ENCODE measurements around the gene POLR2F. TPM values are rescaled to one million over a fixed set of nuclear protein-coding genes. Genes with fewer than 3 reads are reported as not detected.

Gene POLR2F
- total RNA-seq, 1 donor from 2014 or later = 23.7 TPM

GRCh38 chr22:37990862-37991261 lies 37.4 kb downstream of the POLR2F start:
- no peak for FAIRE-seq
- no peaks in the 10 kb centered on the region for H3K27me3 ChIP-seq (ENCODE audit: control insufficient read depth, insufficient read depth, low read length)

DNA sequence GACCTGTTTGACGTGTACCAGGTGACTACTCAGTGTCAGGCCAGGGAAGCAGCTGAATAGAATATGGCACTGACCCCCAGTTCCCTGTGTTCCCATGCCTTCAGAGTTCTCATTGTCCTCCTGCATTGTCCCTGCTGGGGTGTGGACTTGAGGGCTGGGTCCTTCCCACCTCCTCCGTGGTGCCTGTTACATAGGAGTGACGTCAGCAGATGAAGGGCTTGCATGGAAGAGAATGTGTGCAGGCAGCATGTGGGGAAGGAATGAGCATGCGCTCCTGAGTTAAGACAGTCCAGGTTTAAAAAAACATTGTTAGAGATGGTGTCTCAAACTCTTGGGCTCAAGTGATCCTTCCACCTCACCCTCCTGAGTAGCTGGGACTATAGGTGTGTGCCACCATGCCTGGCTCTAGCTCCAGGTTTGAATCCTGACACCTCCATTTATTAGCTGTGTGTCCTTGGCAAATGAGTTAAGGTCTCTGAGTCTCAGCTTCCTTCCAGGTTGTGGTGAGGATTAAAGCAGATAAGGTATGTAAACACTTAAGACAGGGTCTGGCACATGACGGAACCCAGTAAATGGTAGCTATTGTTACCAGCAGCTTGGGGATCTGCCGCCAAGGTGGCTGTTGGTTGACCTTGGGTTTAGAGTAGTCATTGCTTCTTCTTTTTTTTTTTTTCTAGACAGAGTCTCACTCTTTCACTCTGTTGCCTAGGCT lies 38.4 kb downstream of the POLR2F start:
- TF ChIP-seq CTCF (IDR thresholded peaks at IDR 0.05; ENCODE audit: insufficient read depth, low read length, severe bottlenecking) = no peak
- no peak overlapping the region for H3K4me3 ChIP-seq (ENCODE audit: low read depth, low read length)
- FAIRE-seq = no peak
- H3K27me3 ChIP-seq (ENCODE audit: control insufficient read depth, insufficient read depth, low read length) = no peaks in the 10 kb centered on the region
- DNase-seq (ENCODE audit: low read depth) = no peak
- no peaks in the 10 kb centered on the region for H3K36me3 ChIP-seq (ENCODE audit: control insufficient read depth, insufficient read depth, low read length)

More at GRCh38 chr22:37990862-37991261, 37.4 kb downstream of the POLR2F start:
- DNase-seq (ENCODE audit: low read depth) = no peak
- no peaks in the 10 kb centered on the region for H3K36me3 ChIP-seq (ENCODE audit: control insufficient read depth, insufficient read depth, low read length)
- no peak for TF ChIP-seq CTCF (IDR thresholded peaks at IDR 0.05; ENCODE audit: insufficient read depth, low read length, severe bottlenecking)
- H3K4me3 ChIP-seq (ENCODE audit: low read depth, low read length) = no peak overlapping the region

DNA sequence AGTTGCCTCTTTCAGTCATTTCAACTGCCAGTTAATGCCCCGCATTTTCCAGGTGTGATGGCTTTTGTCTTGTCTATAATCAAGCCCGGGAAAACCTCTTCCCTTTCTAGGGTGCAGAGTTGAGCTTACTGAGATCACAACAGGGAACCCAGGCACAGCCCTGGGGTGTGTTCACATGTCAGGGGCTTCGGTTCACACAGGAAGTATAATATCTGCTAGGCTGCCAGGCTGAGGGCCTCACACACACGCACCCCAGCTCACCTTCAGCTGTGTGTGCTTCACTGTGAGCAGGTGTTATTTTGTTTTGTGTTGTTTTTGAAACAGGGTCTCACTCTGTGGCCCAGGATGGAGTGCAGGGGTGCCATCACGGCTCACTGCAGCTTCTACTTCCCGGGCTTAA lies 40.5 kb downstream of the POLR2F start:
- DNase-seq (ENCODE audit: low read depth) (no peak), FAIRE-seq (no peak)
- H3K36me3 ChIP-seq (ENCODE audit: control insufficient read depth, insufficient read depth, low read length) = no peaks in the 10 kb centered on the region
- no peak overlapping the region for H3K4me3 ChIP-seq (ENCODE audit: low read depth, low read length)
- no peak for TF ChIP-seq CTCF (IDR thresholded peaks at IDR 0.05; ENCODE audit: insufficient read depth, low read length, severe bottlenecking)
- no peaks in the 10 kb centered on the region for H3K27me3 ChIP-seq (ENCODE audit: control insufficient read depth, insufficient read depth, low read length)

- Histone ChIP-seq H3K4me3 (ENCODE audit: low read depth, low read length) (no peak overlapping the region), H3K27me3 (ENCODE audit: control insufficient read depth, insufficient read depth, low read length) (no peaks in the 10 kb centered on the region), H3K36me3 (ENCODE audit: control insufficient read depth, insufficient read depth, low read length) (no peaks in the 10 kb centered on the region)
- TF ChIP-seq CTCF (IDR thresholded peaks at IDR 0.05; ENCODE audit: insufficient read depth, low read length, severe bottlenecking) = no peak
- FAIRE-seq (peak; percentile 13), DNase-seq (ENCODE audit: low read depth) (no peak)
Observed at GRCh38 chr22:37994982-37995381, 41.5 kb downstream of the POLR2F start.

GRCh38 chr22:37995460-37995859 lies 42.0 kb downstream of the POLR2F start:
- FAIRE-seq (no peak), DNase-seq (ENCODE audit: low read depth) (no peak)
- no peaks in the 10 kb centered on the region for H3K36me3 ChIP-seq (ENCODE audit: control insufficient read depth, insufficient read depth, low read length)
- H3K4me3 ChIP-seq (ENCODE audit: low read depth, low read length) = no peak overlapping the region
- H3K27me3 ChIP-seq (ENCODE audit: control insufficient read depth, insufficient read depth, low read length) = no peaks in the 10 kb centered on the region
- no peak for TF ChIP-seq CTCF (IDR thresholded peaks at IDR 0.05; ENCODE audit: insufficient read depth, low read length, severe bottlenecking)

DNA sequence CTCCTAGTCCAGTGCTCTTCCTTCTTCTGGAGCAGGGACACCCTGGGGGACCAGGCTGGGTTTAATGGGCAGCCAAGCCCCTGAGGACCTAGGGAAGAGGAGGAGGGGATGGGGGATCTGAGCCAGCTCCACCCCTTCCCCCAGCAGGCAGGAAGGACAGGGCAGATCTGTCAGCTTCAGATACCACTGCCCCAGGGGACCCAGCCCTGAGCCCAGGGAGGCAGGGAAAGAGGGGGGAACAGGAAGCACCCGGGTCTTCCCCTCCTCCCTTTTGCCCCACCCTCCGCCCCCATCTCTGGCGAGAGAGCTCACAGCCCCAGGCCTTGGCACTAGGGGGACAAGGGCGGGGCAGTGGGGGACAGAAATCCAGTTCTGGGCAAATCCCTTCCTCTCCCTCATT lies 42.6 kb downstream of the POLR2F start:
- TF ChIP-seq CTCF (IDR thresholded peaks at IDR 0.05; ENCODE audit: insufficient read depth, low read length, severe bottlenecking) = no peak
- DNase-seq (ENCODE audit: low read depth) = no peak
- Histone ChIP-seq H3K36me3 (ENCODE audit: control insufficient read depth, insufficient read depth, low read length) (no peaks in the 10 kb centered on the region), H3K4me3 (ENCODE audit: low read depth, low read length) (no peak overlapping the region), H3K27me3 (ENCODE audit: control insufficient read depth, insufficient read depth, low read length) (no peaks in the 10 kb centered on the region)
- no peak for FAIRE-seq

All from bronchial epithelial cell (primary cell).